ENCODE measurements around the gene SLITRK5.

Gene SLITRK5

DNA sequence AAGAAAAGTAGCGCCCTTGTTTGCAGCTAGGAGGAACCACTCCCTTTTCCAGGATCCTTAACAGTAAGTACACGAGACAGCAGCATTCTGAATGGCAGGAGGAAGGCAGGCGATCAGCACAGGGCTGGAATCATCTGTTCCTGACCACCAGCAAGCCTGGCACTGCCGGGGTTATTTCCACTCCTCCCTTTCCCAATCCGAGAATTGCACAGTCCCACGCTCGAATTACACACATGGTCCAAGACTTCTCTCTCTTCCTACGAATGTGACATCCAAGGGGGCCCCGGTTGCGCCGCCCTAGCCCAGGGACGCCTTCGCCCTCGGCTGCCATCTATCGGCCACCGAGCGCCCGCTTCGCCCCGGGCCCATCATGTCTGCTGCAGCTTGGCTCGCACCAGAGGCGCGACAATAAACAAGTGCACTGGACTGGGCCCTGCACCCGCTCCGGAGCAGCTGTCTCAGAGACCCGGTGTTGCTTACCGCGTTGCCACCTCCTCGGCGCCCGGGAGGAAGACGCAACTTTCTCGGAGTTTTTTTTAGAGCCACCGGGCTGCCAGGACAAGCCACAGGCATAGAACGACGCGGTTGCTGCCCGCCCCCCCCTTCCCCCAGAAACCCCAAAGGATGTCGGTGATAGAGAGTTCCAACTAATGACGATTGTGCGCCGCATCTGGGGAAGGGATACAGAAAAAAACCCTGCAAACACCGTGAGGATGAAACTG is at the start of gene SLITRK5:
SLITRK5 (plus strand) TSS at position 341 of the 722 bp plus-strand sequence. CDS start 4,018 bp downstream, outside the sequence.
- DNase-seq (ENCODE audit: extremely low spot score, insufficient read length, low read depth) = peak; percentile 12
- no peak for FAIRE-seq

GRCh38 chr13:87622971-87623370 is 48.2 kb upstream of the SLITRK5 start:
- FAIRE-seq = no peak
- DNase-seq (ENCODE audit: extremely low spot score, insufficient read length, low read depth) = no peak

DNA sequence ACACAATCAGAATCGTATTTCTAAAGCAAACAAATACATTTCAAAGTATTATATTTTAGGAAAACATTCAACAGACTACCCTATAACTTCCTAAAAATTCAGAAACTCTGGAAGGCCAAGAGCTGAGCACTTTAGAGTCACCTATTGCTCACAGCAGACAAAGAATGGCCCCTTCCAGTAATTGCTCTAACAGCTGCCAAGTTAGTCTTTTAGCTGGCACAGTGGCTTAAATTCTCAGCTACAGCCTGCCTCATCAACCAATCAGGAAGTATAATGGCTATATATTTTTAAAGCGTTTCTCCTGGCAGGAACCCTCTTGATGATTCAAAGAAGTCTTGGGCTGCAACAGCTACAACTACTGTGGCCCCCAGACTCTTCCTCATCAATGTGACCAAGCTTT is 14.9 kb upstream of the SLITRK5 start:
- DNase-seq (ENCODE audit: extremely low spot score, insufficient read length, low read depth) (no peak), FAIRE-seq (no peak)

- DNase-seq (ENCODE audit: extremely low spot score, insufficient read length, low read depth) (no peak), FAIRE-seq (no peak)
These were observed 9.7 kb upstream of the SLITRK5 start for GRCh38 chr13:87661471-87661870.

GRCh38 chr13:87666831-87667230 is 4.3 kb upstream of the SLITRK5 start:
- FAIRE-seq = no peak
- DNase-seq (ENCODE audit: extremely low spot score, insufficient read length, low read depth) = no peak

DNA sequence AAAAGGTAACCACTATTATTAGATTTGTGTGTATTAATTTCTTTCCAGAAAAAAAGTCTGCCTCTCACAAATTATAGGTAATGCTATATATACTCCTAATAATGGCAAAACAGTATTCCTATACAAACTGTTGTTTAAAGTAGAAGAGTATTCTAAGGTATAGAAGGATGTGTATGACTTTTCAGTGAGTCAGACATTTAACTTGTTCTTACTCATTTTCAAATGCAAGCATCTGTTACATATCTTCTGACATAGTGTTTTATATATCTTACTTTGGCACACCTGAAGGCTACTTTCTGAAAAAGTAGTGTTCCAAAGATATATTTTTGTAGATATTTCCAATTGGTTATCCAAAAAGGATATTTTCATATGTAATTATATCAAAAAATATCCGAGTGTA is 3.5 kb upstream of the SLITRK5 start:
- FAIRE-seq = no peak
- no peak for DNase-seq (ENCODE audit: extremely low spot score, insufficient read length, low read depth)

- FAIRE-seq = no peak
These were observed 1.7 kb upstream of the SLITRK5 start for GRCh38 chr13:87669379-87669978.

DNA sequence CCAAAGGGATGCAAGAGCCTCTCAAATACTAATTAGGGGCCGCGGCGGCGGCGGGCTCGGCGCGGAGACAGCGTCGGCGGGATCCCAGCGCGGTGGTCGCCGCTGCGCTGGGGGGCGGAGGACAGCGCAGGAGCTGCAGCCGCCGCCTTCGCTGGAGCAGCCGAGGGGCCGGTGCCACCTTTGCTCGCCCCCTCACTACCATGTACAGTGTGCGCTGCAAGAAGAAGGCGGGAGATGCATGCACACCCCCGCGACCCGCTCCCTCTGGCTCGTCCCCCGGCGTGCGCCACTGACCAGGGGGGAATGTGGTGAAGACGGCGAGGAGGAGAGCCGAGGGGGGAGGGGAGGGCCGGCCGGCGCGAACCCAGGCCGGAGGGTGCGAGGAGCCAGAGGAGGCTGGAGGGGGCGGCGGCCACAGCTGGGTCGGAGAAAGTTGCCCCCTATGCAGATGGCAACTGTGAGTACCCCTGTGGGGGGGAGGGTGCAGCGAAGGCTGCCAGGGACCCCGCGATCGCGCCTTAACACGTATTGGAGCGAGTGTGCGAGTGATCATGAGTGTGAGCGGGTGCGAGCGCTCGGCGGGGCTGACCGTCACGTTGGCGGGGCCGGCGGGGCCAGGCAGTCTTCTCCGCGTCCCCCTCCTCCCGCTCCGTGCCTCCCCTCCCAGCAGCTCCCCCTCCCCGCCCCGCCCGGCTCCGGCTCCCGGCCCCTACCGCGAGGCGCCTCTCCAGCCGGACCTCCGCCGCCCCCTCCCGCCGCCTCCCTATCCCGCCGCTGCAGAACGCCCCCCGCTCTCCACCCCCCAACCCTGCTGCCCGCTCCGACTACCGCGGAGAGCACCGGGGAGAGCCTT is 808 bp downstream of the SLITRK5 start:
- no peak for DNase-seq (ENCODE audit: extremely low spot score, insufficient read length, low read depth)
- FAIRE-seq = no peak

More at GRCh38 chr13:87669379-87669978, 1.7 kb upstream of the SLITRK5 start:
- DNase-seq (ENCODE audit: extremely low spot score, insufficient read length, low read depth) = no peak

GRCh38 chr13:87674247-87674738 is 3.1 kb downstream of the SLITRK5 start:
- no peak for DNase-seq (ENCODE audit: extremely low spot score, insufficient read length, low read depth)
- no peak for FAIRE-seq

GRCh38 chr13:87675851-87676250 is 4.7 kb downstream of the SLITRK5 start:
- FAIRE-seq = no peak
- no peak for DNase-seq (ENCODE audit: extremely low spot score, insufficient read length, low read depth)

DNA sequence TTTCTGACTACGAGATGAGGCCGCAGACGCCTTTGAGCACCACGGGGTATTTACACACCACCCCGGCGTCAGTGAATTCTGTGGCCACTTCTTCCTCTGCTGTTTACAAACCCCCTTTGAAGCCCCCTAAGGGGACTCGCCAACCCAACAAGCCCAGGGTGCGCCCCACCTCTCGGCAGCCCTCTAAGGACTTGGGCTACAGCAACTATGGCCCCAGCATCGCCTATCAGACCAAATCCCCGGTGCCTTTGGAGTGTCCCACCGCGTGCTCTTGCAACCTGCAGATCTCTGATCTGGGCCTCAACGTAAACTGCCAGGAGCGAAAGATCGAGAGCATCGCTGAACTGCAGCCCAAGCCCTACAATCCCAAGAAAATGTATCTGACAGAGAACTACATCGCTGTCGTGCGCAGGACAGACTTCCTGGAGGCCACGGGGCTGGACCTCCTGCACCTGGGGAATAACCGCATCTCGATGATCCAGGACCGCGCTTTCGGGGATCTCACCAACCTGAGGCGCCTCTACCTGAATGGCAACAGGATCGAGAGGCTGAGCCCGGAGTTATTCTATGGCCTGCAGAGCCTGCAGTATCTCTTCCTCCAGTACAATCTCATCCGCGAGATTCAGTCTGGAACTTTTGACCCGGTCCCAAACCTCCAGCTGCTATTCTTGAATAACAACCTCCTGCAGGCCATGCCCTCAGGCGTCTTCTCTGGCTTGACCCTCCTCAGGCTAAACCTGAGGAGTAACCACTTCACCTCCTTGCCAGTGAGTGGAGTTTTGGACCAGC is 5.3 kb downstream of the SLITRK5 start:
- FAIRE-seq (no peak), DNase-seq (ENCODE audit: extremely low spot score, insufficient read length, low read depth) (no peak)

- DNase-seq (ENCODE audit: extremely low spot score, insufficient read length, low read depth) = no peak
- no peak for FAIRE-seq
These were observed 5.9 kb downstream of the SLITRK5 start for GRCh38 chr13:87677043-87677495.

GRCh38 chr13:87677496-87678371 is 6.6 kb downstream of the SLITRK5 start:
- DNase-seq (ENCODE audit: extremely low spot score, insufficient read length, low read depth) (no peak), FAIRE-seq (no peak)

- DNase-seq (ENCODE audit: extremely low spot score, insufficient read length, low read depth) = no peak
- no peak for FAIRE-seq
These were observed 7.2 kb downstream of the SLITRK5 start for GRCh38 chr13:87678372-87678752.

DNA sequence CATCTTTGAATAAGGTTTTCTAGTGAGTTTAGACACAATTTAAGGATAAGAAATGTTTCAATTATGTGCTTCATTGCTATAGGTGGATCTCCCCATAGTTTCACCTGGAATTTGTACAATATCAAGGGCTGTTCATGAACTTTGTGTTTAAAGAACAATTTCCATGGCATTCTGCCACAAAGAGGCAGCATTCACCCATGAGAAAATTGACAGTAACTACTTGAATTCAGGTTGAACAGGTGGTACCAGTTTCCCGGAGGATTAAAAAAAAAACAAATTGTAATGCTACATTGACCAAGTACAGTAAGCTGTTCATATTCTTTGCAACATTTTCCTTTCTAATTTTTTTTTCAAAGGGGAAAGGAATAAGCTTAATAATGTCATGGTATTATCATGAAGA is 9.1 kb downstream of the SLITRK5 start:
- DNase-seq (ENCODE audit: extremely low spot score, insufficient read length, low read depth) = no peak
- FAIRE-seq = no peak

DNA sequence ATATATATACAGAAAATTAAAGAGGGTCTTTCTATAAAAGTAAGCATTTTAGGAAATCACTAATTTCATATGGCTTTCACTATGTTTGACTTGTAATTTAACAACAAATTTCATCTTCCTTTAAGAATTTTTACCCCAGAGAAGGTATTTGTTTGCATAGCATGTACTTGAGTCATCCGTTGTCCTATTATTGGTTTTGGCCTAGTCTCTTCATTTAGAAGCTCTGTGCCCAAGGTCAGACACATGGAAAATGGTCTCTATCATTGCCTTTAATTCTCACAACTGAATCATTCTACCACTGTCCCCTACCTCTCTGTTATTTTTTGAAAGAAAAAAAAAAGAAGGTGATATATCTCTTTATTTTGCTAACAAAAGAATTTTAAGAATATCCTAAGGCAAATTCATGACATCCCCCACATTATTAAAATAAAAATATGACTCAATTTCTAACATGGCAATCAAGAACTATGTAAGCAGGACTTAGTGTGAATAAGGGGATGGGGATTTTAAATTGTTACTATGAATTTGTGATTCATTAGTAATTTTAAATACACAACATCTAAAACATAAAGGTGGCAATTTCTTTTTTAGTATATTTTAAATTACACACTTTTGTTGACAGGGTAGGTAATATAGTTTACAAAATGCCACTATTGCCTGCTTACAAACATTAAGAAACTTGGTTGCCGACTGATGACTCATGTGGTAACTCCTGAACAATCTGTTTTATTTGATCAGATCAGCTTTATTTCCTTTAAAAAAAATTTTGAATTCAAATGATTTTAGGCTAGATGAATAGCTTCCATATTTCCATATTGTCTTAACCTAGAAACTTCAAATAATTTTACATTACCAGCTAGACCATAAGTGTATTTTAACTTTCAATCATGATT is 13.9 kb downstream of the SLITRK5 start:
- no peak for FAIRE-seq
- DNase-seq (ENCODE audit: extremely low spot score, insufficient read length, low read depth) = no peak

DNA sequence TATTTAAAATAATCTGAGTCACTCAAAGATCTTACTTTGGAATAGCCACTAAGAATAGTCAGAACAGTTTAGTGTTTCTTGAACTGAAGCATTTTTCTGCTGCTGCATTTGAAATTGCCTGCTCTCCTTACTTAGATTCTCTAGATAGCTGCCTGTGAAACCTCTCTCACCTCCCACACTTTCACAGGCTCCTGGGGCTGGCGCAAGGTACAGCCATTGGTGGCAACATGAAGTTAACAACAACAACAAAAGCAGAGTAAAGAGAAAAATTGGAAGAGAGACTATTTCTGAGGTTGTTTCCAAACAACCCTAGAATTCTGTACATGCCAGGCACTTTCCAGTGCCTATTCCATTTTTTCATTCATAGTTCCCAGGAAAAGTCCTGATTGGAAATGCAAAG is 25.3 kb downstream of the SLITRK5 start:
- FAIRE-seq (no peak), DNase-seq (ENCODE audit: extremely low spot score, insufficient read length, low read depth) (no peak)

GRCh38 chr13:87698268-87698667 is 27.1 kb downstream of the SLITRK5 start:
- no peak for FAIRE-seq
- no peak for DNase-seq (ENCODE audit: extremely low spot score, insufficient read length, low read depth)
